GM18502 (cell line): ENCODE data around the gene CFAP74.

Experiments used
- ATAC-seq: cut with Tn5 transposase; IDR thresholded peaks from one replicate; pipeline ENCODE4 v1.9.1; 2021; ENCODE audit warnings: mild to moderate bottlenecking; ENCODE audit not compliant: unreplicated experiment, poor library complexity

Gene CFAP74

GRCh38 chr1:1972976-1973715 is 30.4 kb downstream of the CFAP74 start:
- ATAC-seq, result no peak

- no peak for ATAC-seq
These were observed 31.9 kb downstream of the CFAP74 start for GRCh38 chr1:1971688-1972087.

GRCh38 chr1:1971017-1971416 is 32.6 kb downstream of the CFAP74 start:
- no peak for ATAC-seq

DNA sequence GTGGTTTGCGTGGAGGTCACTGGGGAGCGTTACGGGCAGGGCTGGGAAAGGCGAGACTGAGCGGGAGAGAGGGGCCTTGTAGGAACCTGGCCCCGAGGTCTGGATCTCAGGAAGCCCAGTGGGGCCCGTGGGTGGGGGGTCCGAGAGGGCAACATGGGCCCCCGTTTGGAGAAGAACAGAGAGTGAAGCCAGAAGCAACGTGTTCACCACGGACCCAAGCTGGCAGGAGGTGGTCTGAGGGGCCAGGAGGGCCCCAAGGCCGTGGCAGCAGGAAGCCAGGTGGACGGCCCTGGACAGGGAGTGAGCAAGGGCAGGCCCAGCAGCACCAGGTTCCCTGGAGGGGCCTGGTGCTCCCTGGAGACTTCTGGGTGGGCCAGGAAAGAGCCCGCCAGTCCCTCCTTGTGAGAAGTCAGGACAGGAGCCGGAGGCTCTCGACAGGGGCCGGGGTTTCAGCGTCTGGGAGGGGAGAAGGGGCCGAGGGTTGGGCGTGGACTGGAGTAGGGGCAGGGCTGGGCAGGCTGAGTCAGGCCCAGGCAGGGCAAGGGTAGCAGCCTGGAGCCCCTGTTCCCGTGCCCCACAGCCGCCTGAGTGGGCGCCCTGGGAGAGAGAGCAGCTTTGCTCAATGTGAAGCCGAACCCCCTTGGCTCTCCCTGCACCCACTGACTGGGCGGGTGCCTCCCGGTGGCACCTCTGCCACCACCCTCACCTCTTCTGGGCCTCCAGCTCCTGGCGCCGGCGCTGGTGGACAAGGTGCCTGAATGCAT is 33.5 kb downstream of the CFAP74 start:
- no peak for ATAC-seq

- no peak for ATAC-seq
These were observed 34.1 kb downstream of the CFAP74 start for GRCh38 chr1:1969505-1969900.

- ATAC-seq, result no peak
These were observed 34.6 kb downstream of the CFAP74 start for GRCh38 chr1:1968767-1969504.

GRCh38 chr1:1967879-1968278 is 35.7 kb downstream of the CFAP74 start:
- no peak for ATAC-seq

DNA sequence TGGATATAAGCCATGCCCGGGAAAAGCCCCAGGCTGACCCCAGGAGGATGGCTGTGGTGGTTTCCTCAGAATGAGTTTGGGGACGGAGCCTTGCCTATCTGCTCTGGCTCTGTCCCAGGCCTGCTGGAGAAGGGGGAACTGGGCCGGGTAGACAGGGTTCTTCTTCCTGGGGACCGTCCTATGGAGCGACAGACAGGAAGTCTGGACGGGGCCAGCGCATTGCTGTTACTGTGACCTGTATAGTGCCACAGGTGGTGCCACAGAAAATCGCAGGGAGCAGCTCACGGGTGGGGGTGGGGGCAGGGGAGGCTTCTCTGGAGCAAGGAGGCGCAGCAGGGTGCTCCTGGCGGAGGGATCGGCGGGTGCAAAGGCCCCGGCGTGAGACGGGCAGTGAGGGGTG is 36.4 kb downstream of the CFAP74 start:
- ATAC-seq, result no peak

- ATAC-seq, result no peak
These were observed 37.4 kb downstream of the CFAP74 start for GRCh38 chr1:1966071-1966740.

GRCh38 chr1:1965546-1965945 is 38.0 kb downstream of the CFAP74 start:
- no peak for ATAC-seq

DNA sequence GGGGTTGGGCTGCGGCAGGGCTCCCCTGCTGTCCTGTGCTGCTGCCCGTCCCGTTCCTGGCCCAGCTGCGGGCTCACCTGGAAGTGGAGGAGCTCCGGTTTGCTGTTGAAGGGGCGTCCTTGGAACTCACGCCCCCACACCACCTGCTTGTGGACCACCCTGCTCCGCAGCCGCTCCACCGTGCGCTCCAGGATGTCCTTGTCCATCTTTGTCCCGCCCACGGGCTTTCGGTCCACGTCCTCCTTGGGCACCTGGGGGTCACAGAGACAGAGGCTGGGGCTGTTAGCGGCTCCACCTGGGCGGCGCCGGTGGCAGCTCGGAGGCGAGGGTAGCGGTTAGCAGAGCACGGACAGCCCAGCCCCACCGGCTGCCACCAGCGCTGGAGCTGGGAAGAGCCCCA is 38.8 kb downstream of the CFAP74 start:
- no peak for ATAC-seq

DNA sequence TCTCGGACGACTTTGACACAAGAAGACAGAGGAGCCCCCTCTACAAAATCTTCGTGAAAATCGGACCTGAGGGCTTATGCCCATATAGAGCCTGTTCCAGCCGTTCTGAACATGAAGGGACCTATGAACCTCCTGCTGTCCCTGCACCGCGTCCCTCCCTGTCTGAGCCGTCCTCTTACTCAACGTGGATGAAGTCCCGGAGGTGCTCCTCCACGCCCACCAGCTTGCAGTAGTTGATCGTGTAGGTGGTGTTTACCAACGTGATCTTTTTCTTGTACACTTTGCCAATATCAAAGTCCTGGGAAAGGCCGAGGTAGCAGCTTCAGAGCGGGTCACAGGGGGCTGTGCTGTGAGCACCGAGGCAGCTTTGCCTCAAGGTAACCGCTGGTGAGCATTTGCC is 40.0 kb downstream of the CFAP74 start:
- no peak for ATAC-seq

DNA sequence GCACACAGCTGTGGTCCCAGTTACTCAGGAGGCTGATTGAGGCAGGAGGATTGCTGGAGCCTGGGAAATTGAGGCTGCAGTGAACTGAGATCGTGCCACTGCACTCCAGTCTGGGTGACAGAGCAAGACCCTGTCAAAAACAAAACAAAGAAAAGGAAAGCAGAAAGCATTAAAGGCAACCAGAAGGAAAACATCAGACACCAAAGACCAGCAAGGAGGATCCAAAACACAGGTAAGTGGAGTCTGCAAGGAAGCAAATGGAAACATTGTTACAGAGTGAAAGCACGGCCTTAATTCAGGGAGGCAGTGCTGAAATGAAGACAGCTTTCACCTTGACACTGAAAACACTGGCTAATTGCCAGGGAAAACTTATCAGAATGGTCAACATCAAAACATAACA is 40.8 kb downstream of the CFAP74 start:
- ATAC-seq, result no peak

GRCh38 chr1:1960480-1961196 is 42.9 kb downstream of the CFAP74 start:
- no peak for ATAC-seq

DNA sequence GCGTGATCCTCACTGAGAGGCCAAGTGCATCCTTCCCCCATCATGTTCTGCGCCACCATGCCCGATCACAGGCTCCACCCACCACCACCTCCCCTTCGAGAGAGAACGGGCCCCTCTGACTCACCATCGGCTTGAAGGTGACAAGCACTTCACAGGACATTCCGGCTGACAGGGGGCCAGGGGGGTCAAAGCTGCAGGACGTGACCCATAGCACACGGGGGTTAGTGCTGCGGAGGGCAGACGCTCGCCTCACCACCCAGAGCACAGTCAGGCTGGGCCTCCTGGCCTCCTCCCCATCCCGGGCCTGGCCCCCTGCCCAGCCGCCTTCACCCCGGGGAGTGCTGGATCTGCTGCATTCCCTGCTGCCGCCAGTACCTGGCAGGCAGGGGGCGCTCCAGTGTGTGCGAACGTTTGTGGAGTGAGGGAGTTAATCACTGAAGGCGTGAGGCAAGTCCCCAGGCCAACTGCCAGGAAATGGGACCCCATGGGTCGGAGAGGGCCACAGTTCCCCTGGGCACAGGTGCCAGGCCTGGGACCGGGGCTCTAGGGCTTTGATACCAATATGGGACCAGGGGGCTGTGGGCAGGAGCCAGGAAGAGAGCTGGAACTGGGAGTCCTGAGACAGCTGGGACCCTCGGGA is 43.6 kb downstream of the CFAP74 start:
- ATAC-seq, result no peak

DNA sequence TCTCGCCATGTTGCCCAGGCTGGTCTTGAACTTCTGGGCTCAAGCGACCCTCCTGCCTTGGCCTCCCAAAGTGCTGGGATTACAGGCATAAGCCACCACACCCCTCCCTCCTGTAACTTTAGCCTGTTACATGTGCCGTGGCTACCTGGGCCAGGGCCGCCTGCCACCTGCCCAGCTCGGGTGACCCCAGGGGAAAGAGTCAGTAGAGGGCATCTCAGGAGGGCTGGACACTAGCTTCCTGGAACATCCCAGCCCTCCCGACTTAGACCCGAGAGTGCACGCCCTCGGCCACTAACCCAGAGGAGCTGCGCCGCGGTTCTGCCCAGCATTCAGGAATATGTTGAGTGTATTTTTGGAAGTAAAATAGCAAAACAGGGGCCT is 44.1 kb downstream of the CFAP74 start:
- ATAC-seq, result no peak

- no peak for ATAC-seq
These were observed 45.5 kb downstream of the CFAP74 start for GRCh38 chr1:1958071-1958541.

DNA sequence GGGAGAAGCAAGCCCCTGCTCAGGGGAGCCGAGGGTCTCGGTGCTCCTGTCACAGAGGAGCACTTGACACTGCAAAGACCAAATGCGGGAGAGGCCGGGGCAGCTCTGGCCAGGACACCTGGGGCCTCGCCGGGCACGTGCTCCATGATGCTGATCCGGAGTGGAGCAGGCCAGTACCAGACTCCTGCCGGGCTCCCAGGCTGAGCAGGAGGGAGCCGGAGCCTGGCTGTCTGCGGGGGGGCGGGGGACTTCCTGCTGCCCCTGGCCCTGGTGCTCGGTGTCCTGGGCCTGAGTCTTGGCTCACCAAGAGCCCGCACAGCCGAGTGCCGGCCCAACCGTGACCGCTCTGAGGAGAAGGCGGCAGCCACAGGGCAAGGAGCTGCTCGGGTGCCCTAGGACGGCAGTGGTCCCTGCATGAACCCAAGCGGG is 46.0 kb downstream of the CFAP74 start:
- ATAC-seq, result no peak
